H1 (cell line): Measurements from ENCODE around the gene TMEM132A. TPM values are rescaled to one million over a fixed set of nuclear protein-coding genes. Genes with fewer than 3 reads are reported as not detected.
A peak's percentile ranks its signal among the peaks of the same experiment; 100 is the strongest.

Experiments
- CTCF ChIA-PET: fragments of 300-600 bp; sonication (Branson Sonifier 250); formaldehyde crosslinking; loops from one replicate; lab custom pipeline; 2021; ENCODE audit not compliant: partially characterized antibody; lab: Charles Lee
- POLR2A ChIA-PET: fragments of 300-600 bp; sonication (Branson Sonifier 250); formaldehyde crosslinking; loops from one replicate; lab custom pipeline; 2021; ENCODE audit warnings: inconsistent platforms; ENCODE audit not compliant: partially characterized antibody; lab: Charles Lee
- DNase-seq, 2 experiments: peaks; one replicate each; pipeline versions ENCODE4 v3.0.0 to v3.0.0-alpha.2; 2010 to 2022; ENCODE audit warnings: low spot score in 2 of 2, low read depth in 1 of 2, mixed read lengths in 1 of 2
- FAIRE-seq: peaks from 2 replicates; lab custom pipeline; 2011; peaks lifted over from hg19 to GRCh38; lab: Jason Lieb, UNC
- H2AFZ ChIP-seq: 2 replicates; pipeline ENCODE4 v1.8.1; 2012; ENCODE audit warnings: low read length, inconsistent platforms
- H2AK5ac ChIP-seq: 2 replicates; pipeline ENCODE4 v1.6.1; 2013; ENCODE audit warnings: low read depth, low read length
- H2BK120ac ChIP-seq: replicated peaks from 2 replicates; pipeline ENCODE3; 2013; ENCODE audit warnings: low read depth, low read length, inconsistent platforms
- H2BK12ac ChIP-seq: 2 replicates; pipeline ENCODE4 v1.6.1; 2013; ENCODE audit warnings: low read depth, low read length
- H2BK15ac ChIP-seq: 2 replicates; pipeline ENCODE4 v1.6.1; 2013; ENCODE audit warnings: low read length
- H2BK20ac ChIP-seq: 2 replicates; pipeline ENCODE4 v1.6.1; 2013; ENCODE audit warnings: low read length
- H2BK5ac ChIP-seq: 2 replicates; pipeline ENCODE4 v1.6.1; 2013; ENCODE audit warnings: low read depth, low read length
- H3K14ac ChIP-seq: 2 replicates; pipeline ENCODE4 v1.6.1; 2013; ENCODE audit warnings: inconsistent platforms; ENCODE audit not compliant: insufficient read length
- H3K18ac ChIP-seq: 2 replicates; pipeline ENCODE4 v1.6.1; 2013; ENCODE audit warnings: low read length; ENCODE audit errors: extremely low read depth
- H3K23ac ChIP-seq: 2 replicates; pipeline ENCODE4 v1.6.1; 2013; ENCODE audit warnings: inconsistent platforms; ENCODE audit not compliant: insufficient read length
- H3K23me2 ChIP-seq: 2 replicates; pipeline ENCODE4 v1.6.1; 2013; ENCODE audit warnings: low read depth, low read length
- H3K27ac ChIP-seq: 2 replicates; pipeline ENCODE4 v1.6.1; 2011; ENCODE audit warnings: low read depth, low read length, inconsistent platforms
- H3K27me3 ChIP-seq, 4 experiments: replicated peaks in 1 of 4; 1 replicate in 1 of 4; 2 replicates in 3 of 4; pipeline versions ENCODE4 v1.6.1 to v1.8.1; 2011 to 2013; ENCODE audit warnings: low read length in 3 of 4, mild to moderate bottlenecking in 3 of 4, inconsistent platforms in 2 of 4, mixed read lengths in 2 of 4, moderate library complexity in 1 of 4; ENCODE audit not compliant: control insufficient read depth in 3 of 4, insufficient read depth in 3 of 4; ENCODE audit errors: extremely low read depth in 1 of 4
- H3K36me3 ChIP-seq, 4 experiments: 2 replicates each; pipeline versions ENCODE4 v1.6.1 to v1.8.1; 2011 to 2013; ENCODE audit warnings: mild to moderate bottlenecking in 4 of 4, low read length in 3 of 4, moderate library complexity in 2 of 4, control low read depth in 1 of 4, inconsistent platforms in 1 of 4; ENCODE audit not compliant: insufficient read depth in 4 of 4, control insufficient read depth in 2 of 4
- H3K4ac ChIP-seq: replicated peaks from 2 replicates; pipeline ENCODE3; 2013; ENCODE audit warnings: low read length, low read depth, mixed read lengths, inconsistent platforms; ENCODE audit not compliant: insufficient read length
- H3K4me1 ChIP-seq, 4 experiments: replicated peaks in 1 of 4; 1 replicate in 1 of 4; 2 replicates in 3 of 4; pipeline versions ENCODE4 v1.6.1 to v1.8.1; 2011 to 2013; ENCODE audit warnings: low read length in 3 of 4, inconsistent platforms in 2 of 4, mixed read lengths in 1 of 4; ENCODE audit not compliant: insufficient read depth in 4 of 4, control insufficient read depth in 3 of 4
- H3K4me2 ChIP-seq, 2 experiments: 2 replicates each; pipeline versions ENCODE4 v1.6.1 to v1.8.1; 2011 to 2013; ENCODE audit warnings: low read depth in 2 of 2, low read length in 2 of 2, control low read depth in 1 of 2, inconsistent platforms in 1 of 2, mild to moderate bottlenecking in 1 of 2; ENCODE audit not compliant: insufficient read depth in 1 of 2
- H3K4me3 ChIP-seq, 4 experiments: fragments of 200-600, 300-600 bp in 1 of 4; sonication (generic), shearing (Covaris generic), sonication (Bioruptor Twin) in 1 of 4; 2 replicates each; pipeline versions ENCODE4 v1.5.1 to v1.8.1; 2011 to 2016; ENCODE audit warnings: low read length in 4 of 4, low read depth in 3 of 4, control low read depth in 2 of 4, inconsistent platforms in 2 of 4, mild to moderate bottlenecking in 2 of 4, mixed read lengths in 1 of 4, moderate library complexity in 1 of 4; ENCODE audit not compliant: insufficient read depth in 2 of 4; ENCODE audit errors: extremely low read depth in 1 of 4
- H3K56ac ChIP-seq: replicated peaks from 2 replicates; pipeline ENCODE3; 2013; ENCODE audit warnings: low read depth, mild to moderate bottlenecking, mixed read lengths, low read length, inconsistent platforms; ENCODE audit not compliant: insufficient read length
- H3K79me1 ChIP-seq: 2 replicates; pipeline ENCODE4 v1.6.1; 2013; ENCODE audit warnings: low read depth, low read length, control low read depth
- H3K79me2 ChIP-seq, 2 experiments: 2 replicates each; pipeline versions ENCODE4 v1.6.1 to v1.8.1; 2012 to 2013; ENCODE audit warnings: low read length in 2 of 2, mild to moderate bottlenecking in 2 of 2, inconsistent platforms in 1 of 2; ENCODE audit not compliant: insufficient read depth in 2 of 2, control insufficient read depth in 1 of 2
- H3K9ac ChIP-seq, 4 experiments: replicated peaks in 1 of 4; 1 replicate in 1 of 4; 2 replicates in 3 of 4; pipeline versions ENCODE4 v1.6.1 to v1.8.1; 2011 to 2013; ENCODE audit warnings: low read depth in 3 of 4, low read length in 3 of 4, control low read depth in 2 of 4, mild to moderate bottlenecking in 2 of 4, moderate library complexity in 2 of 4, inconsistent platforms in 1 of 4; ENCODE audit errors: extremely low read depth in 1 of 4
- H3K9me3 ChIP-seq, 2 experiments: 2 replicates each; pipeline versions ENCODE4 v1.6.1 to v1.8.1; 2012 to 2013; ENCODE audit warnings: mild to moderate bottlenecking in 2 of 2, moderate library complexity in 2 of 2, control low read depth in 1 of 2, inconsistent platforms in 1 of 2, low read depth in 1 of 2, low read length in 1 of 2, mixed read lengths in 1 of 2; ENCODE audit not compliant: insufficient read depth in 2 of 2
- H4K20me1 ChIP-seq, 2 experiments: replicated peaks in 1 of 2; 2 replicates each; pipeline versions ENCODE3 to v1.8.1; 2011 to 2013; ENCODE audit warnings: inconsistent platforms in 2 of 2, low read length in 2 of 2, mild to moderate bottlenecking in 1 of 2; ENCODE audit not compliant: insufficient read depth in 2 of 2, control insufficient read depth in 1 of 2
- H4K5ac ChIP-seq: 2 replicates; pipeline ENCODE4 v1.6.1; 2013; ENCODE audit warnings: low read length, low read depth, mixed read lengths, inconsistent platforms; ENCODE audit not compliant: insufficient read length
- H4K8ac ChIP-seq: 2 replicates; pipeline ENCODE4 v1.8.0; 2013; ENCODE audit warnings: mild to moderate bottlenecking, moderate library complexity, low read length, inconsistent platforms; ENCODE audit not compliant: insufficient read depth; ENCODE audit errors: extremely low read depth
- H4K91ac ChIP-seq: replicated peaks from 2 replicates; pipeline ENCODE3; 2013; ENCODE audit warnings: low read length, mixed read lengths, inconsistent platforms; ENCODE audit not compliant: insufficient read length
- RAD21 ChIP-seq, 2 experiments: IDR thresholded peaks in 1 of 2; conservative IDR thresholded peaks in 1 of 2; 2 replicates each; pipeline ENCODE4 v1.6.1; 2011; ENCODE audit warnings: low read depth in 2 of 2, low read length in 2 of 2, improper control_type of control experiment in 1 of 2, inconsistent platforms in 1 of 2, mild to moderate bottlenecking in 1 of 2, moderate library complexity in 1 of 2
- WGBS, 2 experiments: shearing (Covaris generic) in 1 of 2; methylation state at CpG; one replicate each; pipeline versions ENCODE4 v1.1.6 to v1.1.7; 2013 to 2015; ENCODE audit warnings: low lambda C conversion rate in 2 of 2, mixed read lengths in 2 of 2, inconsistent platforms in 1 of 2, low coverage in 1 of 2, missing lambda C conversion rate in 1 of 2; ENCODE audit not compliant: insufficient replicate concordance in 2 of 2, insufficient coverage in 1 of 2, insufficient read length in 1 of 2; ENCODE audit errors: extremely low coverage in 1 of 2, missing lambda C conversion rate in 1 of 2; 5-methylcytosine and 5-hydroxymethylcytosine counted together
- long read RNA-seq, 2 experiments: library from RNA in 1 of 2; library from capped mRNA in 1 of 2; stranded (forward); transcript quantifications; one replicate each; pipeline ENCODE4 v2.0.0, GENCODE V29; 2021; ENCODE audit warnings: inconsistent platforms in 1 of 2
- polyA minus RNA-seq, 3 experiments: library from RNA; depleted of rRNA, polyadenylated mRNA; stranded (reverse); fragments of >200 nt; gene quantifications; 1 replicate in 2 of 3; 2 replicates in 1 of 3; pipeline ENCODE4 v1.2.3, GENCODE V29; 2011
- polyA plus RNA-seq, 7 experiments: library from polyadenylated mRNA; depleted of rRNA in 3 of 7; stranded (reverse) in 5 of 7; unstranded in 2 of 7; fragments of >200 nt in 5 of 7; fragments of 200-250 nt in 2 of 7; gene quantifications; 1 replicate in 5 of 7; 2 replicates in 1 of 7; 4 replicates in 1 of 7; pipeline versions ENCODE4 v1.2.1 to v1.2.3, GENCODE V29; 2011 to 2013; ENCODE audit warnings: missing spikeins in 2 of 7, mixed read lengths in 2 of 7
- total RNA-seq: library from RNA; stranded (reverse); fragmentation: NEBNext Ultra II Directional; extraction: Animal tissue kit (Norgen Biotek cat#: 25700); gene quantifications from 2 replicates; pipeline ENCODE4 v1.2.1, GENCODE V29; 2021

Gene TMEM132A
- total RNA-seq (97.9 and 98.2 TPM in 2 replicates), polyA plus RNA-seq (2011; rRNA removed) (46.6 and 69.0 TPM in 2 replicates), polyA minus RNA-seq (2011; rRNA and poly(A)+ RNA removed) (26.2 and 27.0 TPM in 2 replicates)
- polyA plus RNA-seq (2011; cell fraction: cytosol; rRNA removed) = 65.5 TPM
- 453 TPM for polyA plus RNA-seq (2011; cell fraction: nucleus; rRNA removed)
- polyA plus RNA-seq (2012, experiment 1 of 2) = 77.1 to 107 TPM (median 96.0 TPM) in 4 replicates
- 39.7 TPM for polyA plus RNA-seq (2012, experiment 2 of 2)
- 99.5 TPM for polyA plus RNA-seq (2013, experiment 1 of 2)
- polyA plus RNA-seq (2013, experiment 2 of 2) = 89.8 TPM
- polyA minus RNA-seq (2011; cell fraction: cytosol; rRNA and poly(A)+ RNA removed) = 53.9 TPM
- 103 TPM for polyA minus RNA-seq (2011; cell fraction: nucleus; rRNA and poly(A)+ RNA removed)
- long read RNA-seq, experiment 1, partial matches to known transcripts = 14 of 49 reads
- long read RNA-seq, experiment 1, other reads (novel, unspliced or antisense) = 31 of 49 reads
- long read RNA-seq, experiment 2 = 0 reads

GRCh38 chr11:60924110-60924905 lies at the start of gene TMEM132A:
Gene TMEM132A (plus strand): TSS chr11:60924460. CDS start chr11:60924634, 174 bp downstream.
- Histone ChIP-seq H4K20me1 (peaks cover 9 to 15% of the 10 kb centered on the region in 2 experiments), H2BK5ac (0 out of 2 replicates have a peak within 1 kb of the TSS, but pooled peaks have one; percentile 44), H3K23ac (no peak within 1 kb of the TSS), H3K27ac (no peak within 1 kb of the TSS; the same call in 1 of the 2 replicates), H3K18ac (peak within 1 kb of the TSS; percentile 73), H4K8ac (peak within 1 kb of the TSS; percentile 71), H3K9me3 (no peaks in the 10 kb centered on the region), H3K27me3 (peaks cover 0 to 3% (median 0%) of the 10 kb centered on the region in 4 experiments; a peak in 1 of 7 replicates), H3K36me3 (peaks cover 5 to 27% (median 14%) of the 10 kb centered on the region in 4 experiments; a peak in 7 of 8 replicates), H3K4me1 (peaks cover 5 to 14% (median 5%) of the 10 kb centered on the region in 4 experiments; a peak in 6 of 7 replicates), H4K91ac (peak within 1 kb of the TSS; percentile 59), H3K4ac (peak within 1 kb of the TSS; percentile 87), H2AK5ac (peak within 1 kb of the TSS; percentile 6; the same call in 1 of the 2 replicates), H2BK20ac (no peak within 1 kb of the TSS), H3K4me3 (peak within 1 kb of the TSS; percentile 70 to 95 (median 77)), H3K79me2 (peaks cover 0 to 3% of the 10 kb centered on the region in 2 experiments; a peak in 1 of 4 replicates), H2BK15ac (peak within 1 kb of the TSS; percentile 6; the same call in 1 of the 2 replicates), H2BK120ac (no peak within 1 kb of the TSS), H3K23me2 (peaks cover 11% of the 10 kb centered on the region; the same call in 1 of the 2 replicates), H3K14ac (no peak within 1 kb of the TSS), H3K79me1 (peaks cover 11% of the 10 kb centered on the region), H3K4me2 (peak within 1 kb of the TSS; percentile 68 to 91), H4K5ac (no peak within 1 kb of the TSS), H3K56ac (peak within 1 kb of the TSS; percentile 72), H3K9ac (peak within 1 kb of the TSS; percentile 34 to 86 (median 46)), H2BK12ac (peak within 1 kb of the TSS; percentile 43; the same call in 1 of the 2 replicates), H2AFZ (peak within 1 kb of the TSS; percentile 61)
- DNase-seq (peak in 1 of 2 experiments; percentile 90), FAIRE-seq (no peak)
- WGBS, 2 experiments = 6% methylated on average over 27 of the region's 69 CpGs; no CpG with 5 or more reads in 1 of the 2 experiments
- POLR2A ChIA-PET = interaction anchor here (0.7 to 5.7 kb wide), 8 partner anchors 10 to 33 kb away, joined by 3 to 26 read pairs (median 4); partner anchors contain the start of gene TMEM109
- CTCF ChIA-PET = interaction anchor here (0.8 to 1.9 kb wide), 6 partner anchors 8 to 93 kb away, joined by 3 to 7 read pairs (median 4); no protein-coding TSS in a partner anchor
- no peak; a peak in 1 of 4 replicates for TF ChIP-seq RAD21 (IDR thresholded peaks at IDR 0.05 in 1 of 2, conservative IDR thresholded peaks at IDR 0.05 in 1 of 2; ENCODE audit: low read depth in 2 of 2, low read length in 2 of 2)
